GM12873 (cell line): Measurements from ENCODE around the gene PRXL2C.

Experiments
- TF ChIP-seq, protein P1 (sequence below): IDR thresholded peaks from 2 replicates; pipeline ENCODE4 v1.5.1; 2012; ENCODE audit warnings: low read depth, mild to moderate bottlenecking, moderate library complexity, low read length, control low read depth; ENCODE audit not compliant: insufficient read depth; ENCODE audit errors: missing control alignments

The PRXL2C gene

GRCh38 chr9:96674906-96675538 is 19.9 kb upstream of the PRXL2C start:
- TF ChIP-seq, protein P1, sequence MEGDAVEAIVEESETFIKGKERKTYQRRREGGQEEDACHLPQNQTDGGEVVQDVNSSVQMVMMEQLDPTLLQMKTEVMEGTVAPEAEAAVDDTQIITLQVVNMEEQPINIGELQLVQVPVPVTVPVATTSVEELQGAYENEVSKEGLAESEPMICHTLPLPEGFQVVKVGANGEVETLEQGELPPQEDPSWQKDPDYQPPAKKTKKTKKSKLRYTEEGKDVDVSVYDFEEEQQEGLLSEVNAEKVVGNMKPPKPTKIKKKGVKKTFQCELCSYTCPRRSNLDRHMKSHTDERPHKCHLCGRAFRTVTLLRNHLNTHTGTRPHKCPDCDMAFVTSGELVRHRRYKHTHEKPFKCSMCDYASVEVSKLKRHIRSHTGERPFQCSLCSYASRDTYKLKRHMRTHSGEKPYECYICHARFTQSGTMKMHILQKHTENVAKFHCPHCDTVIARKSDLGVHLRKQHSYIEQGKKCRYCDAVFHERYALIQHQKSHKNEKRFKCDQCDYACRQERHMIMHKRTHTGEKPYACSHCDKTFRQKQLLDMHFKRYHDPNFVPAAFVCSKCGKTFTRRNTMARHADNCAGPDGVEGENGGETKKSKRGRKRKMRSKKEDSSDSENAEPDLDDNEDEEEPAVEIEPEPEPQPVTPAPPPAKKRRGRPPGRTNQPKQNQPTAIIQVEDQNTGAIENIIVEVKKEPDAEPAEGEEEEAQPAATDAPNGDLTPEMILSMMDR = no peak

- TF ChIP-seq, protein P1 = no peak
Observed at GRCh38 chr9:96668868-96669534, 13.9 kb upstream of the PRXL2C start.

GRCh38 chr9:96667363-96667728 is 12.2 kb upstream of the PRXL2C start:
- TF ChIP-seq, protein P1 = no peak

DNA sequence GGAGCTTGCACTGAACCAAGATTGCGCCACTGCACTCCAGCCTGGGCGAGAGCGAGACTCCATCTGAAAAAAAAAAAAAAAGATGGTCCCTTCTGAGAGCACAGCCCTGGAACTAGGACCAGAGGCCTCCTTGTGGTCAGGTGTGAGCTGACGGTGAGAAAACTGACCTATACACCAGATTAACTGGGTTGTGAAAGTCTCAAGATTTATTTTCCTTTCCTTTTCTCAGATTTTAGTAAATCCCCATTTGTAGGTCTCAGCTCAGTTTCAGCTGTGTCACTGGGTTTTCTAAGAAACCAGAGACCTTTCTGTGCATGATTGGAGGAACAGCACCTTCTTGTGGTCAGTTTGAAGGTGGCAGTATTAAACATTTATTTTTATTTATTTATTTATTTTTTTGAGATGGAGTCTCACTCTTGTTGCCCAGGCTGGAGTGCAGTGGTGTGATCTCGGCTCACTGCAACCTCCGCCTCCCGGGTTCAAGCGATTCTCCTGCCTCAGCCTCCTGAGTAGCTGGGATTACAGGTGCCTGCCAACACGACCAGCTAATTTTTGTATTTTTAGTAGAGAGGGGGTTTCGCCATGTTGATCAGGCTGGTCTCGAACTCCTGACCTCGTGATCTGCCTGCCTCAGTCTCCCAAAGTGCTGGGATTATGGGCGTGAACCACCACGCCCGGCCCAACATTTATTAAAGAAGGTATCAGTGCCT is 11.7 kb upstream of the PRXL2C start:
- TF ChIP-seq, protein P1 = peak; percentile 59

GRCh38 chr9:96665789-96666188 is 10.7 kb upstream of the PRXL2C start:
- TF ChIP-seq, protein P1 = no peak

DNA sequence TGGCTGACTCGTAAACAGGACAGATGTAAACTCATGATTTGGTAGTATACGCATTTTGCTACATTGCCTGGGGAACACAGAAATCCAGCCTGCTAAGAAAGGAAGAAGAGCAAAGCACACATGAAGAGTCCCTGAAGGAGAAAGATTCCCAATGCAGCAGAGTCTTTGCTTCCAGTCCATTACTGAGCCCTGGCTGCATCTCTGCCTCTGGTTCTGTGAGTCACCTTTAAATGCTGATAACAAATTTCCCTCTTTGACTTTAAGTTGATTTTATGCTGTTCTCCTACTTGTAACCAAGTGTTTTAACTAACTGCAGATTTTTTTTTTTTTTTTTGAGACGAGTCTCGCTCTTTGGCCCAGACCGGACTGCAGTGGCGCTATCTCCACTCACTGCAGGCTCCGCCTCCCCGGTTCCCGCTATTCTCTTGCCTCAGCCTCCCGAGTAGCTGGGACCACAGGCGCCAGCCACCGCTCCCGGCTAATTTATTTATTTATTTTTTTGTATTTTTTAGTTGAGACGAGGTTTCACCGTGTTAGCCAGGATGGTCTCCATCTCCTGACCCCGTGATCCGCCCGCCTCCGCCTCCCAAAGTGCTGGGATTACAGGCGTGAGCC is 8.5 kb upstream of the PRXL2C start:
- TF ChIP-seq, protein P1 = no peak

DNA sequence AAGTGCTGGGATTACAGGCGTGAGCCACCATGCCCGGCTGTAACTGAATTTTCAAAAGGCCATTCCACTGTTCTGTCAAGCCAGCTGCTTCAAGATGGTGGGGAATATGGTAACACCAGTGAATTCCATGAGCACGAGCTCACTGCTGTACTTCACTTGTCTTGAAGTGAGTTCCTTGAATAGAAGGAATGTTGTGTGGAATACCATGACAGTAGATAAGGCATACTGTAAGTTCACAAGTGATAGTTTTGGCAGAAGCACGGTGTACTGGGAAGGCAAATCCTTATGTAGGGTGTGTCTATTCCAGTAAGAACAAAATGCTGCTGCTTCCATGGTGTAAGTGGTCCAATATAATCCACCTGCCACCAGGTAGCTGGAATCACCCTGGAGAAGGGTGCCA is 6.6 kb upstream of the PRXL2C start:
- TF ChIP-seq, protein P1 = no peak
